HG03442 (cell line): Measurements from ENCODE around the gene ALDH1A1.
"Not testable (repeated sequence)": the region's sequence is repeated elsewhere in the genome, so short reads cannot be mapped to it uniquely, and the experiment has no call there.

ENCODE experiments used
- ATAC-seq: cut with Tn5 transposase; IDR thresholded peaks from one replicate; pipeline ENCODE4 v1.9.1; 2021; ENCODE audit warnings: mild to moderate bottlenecking, moderate library complexity; ENCODE audit not compliant: unreplicated experiment

The ALDH1A1 gene

DNA sequence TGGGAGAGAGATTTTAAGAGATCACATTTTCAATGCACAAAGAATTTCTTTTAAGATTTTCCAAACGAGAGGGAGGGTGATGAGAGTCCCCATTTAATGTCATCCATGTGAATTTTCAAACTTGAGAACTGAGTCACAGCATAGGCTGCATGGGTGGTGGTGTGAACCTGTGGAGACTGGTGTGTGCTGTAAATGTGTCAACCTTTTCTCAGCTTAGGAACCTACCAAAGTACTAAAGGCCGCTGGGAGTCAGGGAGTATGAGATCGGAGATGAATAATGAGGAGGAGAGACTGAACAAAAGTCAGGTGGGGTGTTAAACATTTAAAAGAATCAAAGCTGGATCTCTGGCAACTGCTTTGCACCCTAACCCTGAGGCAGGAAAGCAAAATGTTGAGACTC, 7.5 kb downstream of the ALDH1A1 start:
- ATAC-seq = no peak

DNA sequence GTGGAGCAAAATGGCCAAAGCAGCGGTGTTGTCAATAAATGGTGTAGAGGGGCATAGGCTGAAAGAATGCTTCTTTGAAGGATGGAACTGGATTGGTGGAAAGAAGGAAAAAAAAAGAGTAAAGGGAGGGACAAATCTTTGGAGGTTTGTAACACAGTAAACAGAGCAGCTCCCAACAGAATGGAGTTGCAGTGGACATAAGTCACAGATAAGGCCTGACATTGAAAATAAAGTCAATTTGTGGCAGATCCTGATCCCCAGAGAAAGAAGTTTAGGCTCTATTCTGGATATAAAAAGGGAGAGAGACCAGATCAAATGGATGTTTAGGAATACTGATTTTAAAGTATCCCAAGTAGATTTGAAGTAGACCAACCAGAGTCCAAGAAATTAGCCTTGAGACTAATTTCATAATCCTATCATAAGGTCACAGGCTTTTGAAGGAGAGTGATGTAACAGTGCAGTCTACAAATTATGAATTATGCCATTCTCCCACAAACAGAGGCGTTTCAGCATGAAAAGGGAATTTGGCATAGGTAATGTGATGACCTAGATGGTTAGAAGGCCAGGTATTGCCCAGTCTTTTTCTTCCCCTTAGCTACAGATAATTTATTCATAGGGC, 8.9 kb downstream of the ALDH1A1 start:
- ATAC-seq = no peak

GRCh38 chr9:72942451-72942850, 10.4 kb downstream of the ALDH1A1 start:
- ATAC-seq = no peak

- ATAC-seq = not testable (repeated sequence)
These were observed 13.3 kb downstream of the ALDH1A1 start for GRCh38 chr9:72939581-72939980.

- ATAC-seq = no peak
These were observed 15.3 kb downstream of the ALDH1A1 start for GRCh38 chr9:72937545-72937944.

DNA sequence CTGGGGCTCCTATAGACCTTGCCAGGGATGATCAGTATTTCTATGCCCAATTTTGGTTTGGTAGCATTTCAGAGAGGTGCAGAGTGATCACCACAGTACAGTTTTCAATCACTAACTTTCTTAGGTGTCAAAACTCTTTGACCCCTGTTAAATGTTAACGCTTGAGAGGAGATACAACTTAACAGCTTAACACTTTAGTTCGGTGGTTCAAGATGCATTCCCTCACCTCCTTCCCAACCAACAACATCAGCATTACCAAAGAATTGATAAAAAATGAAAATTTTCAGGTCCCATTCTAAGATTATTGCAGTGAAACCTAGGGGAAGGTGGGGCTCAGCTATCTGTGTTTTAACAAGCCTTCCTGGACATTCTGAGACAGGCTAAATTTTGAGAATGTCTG, 16.2 kb downstream of the ALDH1A1 start:
- ATAC-seq = no peak

GRCh38 chr9:72936266-72936665, 16.6 kb downstream of the ALDH1A1 start:
- ATAC-seq = no peak

- ATAC-seq = no peak
These were observed 17.3 kb downstream of the ALDH1A1 start for GRCh38 chr9:72935595-72935994.

DNA sequence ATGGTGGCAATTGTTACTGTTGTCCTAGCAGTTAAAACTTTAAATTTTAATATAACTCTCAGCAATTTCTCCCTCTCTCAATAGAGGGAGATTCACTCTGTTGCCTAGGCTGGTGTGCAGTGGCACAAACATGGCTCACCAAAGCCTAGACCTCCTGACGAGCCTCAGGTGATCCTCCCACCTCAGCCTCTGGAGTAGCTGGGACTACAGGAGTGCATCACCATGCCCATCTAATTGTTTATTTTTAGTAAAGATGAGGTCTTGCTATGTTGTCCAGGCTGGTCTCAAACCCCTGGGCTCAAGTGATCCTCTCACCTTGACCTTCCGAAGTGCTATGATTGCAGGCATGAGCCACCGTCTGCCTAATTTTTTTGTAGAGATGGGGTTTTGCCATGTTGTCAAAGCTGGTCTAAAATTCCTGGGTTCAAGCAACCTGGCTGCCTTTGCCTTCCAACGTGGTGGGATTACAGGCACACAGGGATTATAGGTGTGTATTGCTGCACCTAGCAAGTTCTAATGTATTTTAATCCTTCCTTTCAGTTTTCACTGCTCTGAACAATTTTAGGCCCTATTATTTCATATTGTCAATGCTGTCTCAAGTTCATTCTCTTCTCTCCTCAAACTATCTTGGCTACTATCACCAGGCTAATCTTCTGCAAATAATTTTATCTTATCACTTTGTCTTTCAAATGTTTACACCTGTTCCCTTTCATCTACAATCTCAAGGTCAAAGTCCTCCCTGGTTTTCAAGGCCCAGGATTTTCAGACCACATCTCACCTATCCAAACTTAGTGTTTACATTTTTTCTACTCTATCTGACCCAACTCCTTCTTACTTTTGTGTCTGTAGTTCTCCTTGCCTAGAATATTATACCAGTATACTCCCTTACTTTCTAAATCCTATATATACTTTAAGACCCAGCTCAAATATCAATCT, 18.9 kb downstream of the ALDH1A1 start:
- no peak for ATAC-seq

DNA sequence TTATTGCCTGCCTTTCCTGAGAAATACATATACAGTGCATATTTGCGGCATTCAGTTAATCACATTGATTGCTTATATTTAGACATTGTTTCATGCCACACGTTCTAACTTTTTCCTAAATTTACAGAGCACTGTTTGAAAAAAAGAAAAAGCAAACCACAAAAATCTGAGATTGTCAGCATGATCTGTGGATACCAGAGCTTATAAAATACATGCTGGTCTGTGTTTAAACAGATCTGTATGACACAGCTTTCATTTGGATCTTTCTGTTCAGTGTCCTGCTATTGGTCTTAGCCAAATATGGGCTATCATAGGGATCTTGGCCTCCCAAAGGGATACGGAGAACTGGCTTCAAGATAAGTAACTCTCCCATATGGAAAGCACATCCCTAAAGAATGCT, 20.2 kb downstream of the ALDH1A1 start:
- ATAC-seq = no peak

GRCh38 chr9:72931897-72932296, 21.0 kb downstream of the ALDH1A1 start:
- no peak for ATAC-seq

GRCh38 chr9:72931437-72931836, 21.4 kb downstream of the ALDH1A1 start:
- no peak for ATAC-seq

DNA sequence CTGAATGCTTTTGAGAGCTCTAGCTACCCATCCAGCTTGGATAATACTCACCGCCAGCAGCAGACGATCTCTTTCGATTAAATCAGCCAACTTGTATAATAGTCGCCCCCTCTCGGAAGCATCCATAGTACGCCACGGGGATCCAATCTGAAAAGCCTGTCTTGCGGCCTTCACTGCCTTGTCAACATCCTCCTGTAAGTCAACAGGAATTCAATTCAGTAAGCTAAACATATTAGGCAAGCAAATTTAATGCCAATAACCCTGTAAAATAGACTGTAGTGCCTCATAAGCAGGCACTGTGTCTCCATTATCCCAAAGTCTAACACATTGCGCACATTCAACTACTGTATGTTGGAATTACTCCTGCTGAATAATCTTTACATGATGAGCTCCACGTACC, 22.0 kb downstream of the ALDH1A1 start:
- ATAC-seq = no peak

- ATAC-seq = no peak
These were observed 23.3 kb downstream of the ALDH1A1 start for GRCh38 chr9:72929542-72929941.

- no peak for ATAC-seq
These were observed 24.8 kb downstream of the ALDH1A1 start for GRCh38 chr9:72928042-72928507.

GRCh38 chr9:72926506-72926905, 26.3 kb downstream of the ALDH1A1 start:
- no peak for ATAC-seq

- no peak for ATAC-seq
These were observed 27.0 kb downstream of the ALDH1A1 start for GRCh38 chr9:72925891-72926290.

DNA sequence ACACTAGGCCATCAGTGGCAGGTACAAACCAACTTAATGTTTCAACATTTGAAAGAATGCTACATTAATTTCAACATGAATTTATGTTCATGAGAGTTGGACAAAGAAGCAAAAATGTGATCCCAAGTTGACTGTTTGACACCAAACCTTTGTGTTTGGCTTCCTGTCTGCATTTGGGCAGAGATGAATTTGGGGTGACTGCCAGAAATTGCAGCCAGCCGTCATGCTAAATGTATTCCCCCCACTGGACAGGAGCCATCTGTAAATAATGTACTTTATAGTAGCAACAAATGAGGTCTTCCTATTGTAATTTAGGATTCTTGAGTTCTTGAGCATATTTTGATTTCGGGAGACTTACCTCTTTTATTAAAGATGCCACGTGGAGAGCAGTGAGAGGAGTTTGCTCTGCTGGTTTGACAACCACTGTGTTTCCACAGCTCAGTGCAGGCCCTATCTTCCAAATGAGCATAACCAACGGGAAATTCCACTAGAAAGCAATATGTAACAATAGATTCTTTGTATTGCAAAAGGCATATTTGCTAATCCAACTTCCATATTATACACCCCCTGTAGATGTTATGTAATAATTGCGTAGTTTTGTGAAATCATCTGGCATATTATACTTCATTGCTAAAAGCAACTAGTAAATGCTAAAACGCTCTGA, 27.6 kb downstream of the ALDH1A1 start:
- no peak for ATAC-seq

GRCh38 chr9:72924154-72924790, 28.6 kb downstream of the ALDH1A1 start:
- ATAC-seq = no peak

GRCh38 chr9:72923077-72923476, 29.8 kb downstream of the ALDH1A1 start:
- ATAC-seq = no peak
